ENCODE results near the gene CT47C1. TPM values are rescaled to one million over a fixed set of nuclear protein-coding genes. Genes with fewer than 3 reads are reported as not detected.

Gene CT47C1
- total and polyA plus RNA-seq, 10 of the 15 experiments (the other 5 are each of a cell fraction or from before 2014, with no cell fraction given), result not detected

DNA sequence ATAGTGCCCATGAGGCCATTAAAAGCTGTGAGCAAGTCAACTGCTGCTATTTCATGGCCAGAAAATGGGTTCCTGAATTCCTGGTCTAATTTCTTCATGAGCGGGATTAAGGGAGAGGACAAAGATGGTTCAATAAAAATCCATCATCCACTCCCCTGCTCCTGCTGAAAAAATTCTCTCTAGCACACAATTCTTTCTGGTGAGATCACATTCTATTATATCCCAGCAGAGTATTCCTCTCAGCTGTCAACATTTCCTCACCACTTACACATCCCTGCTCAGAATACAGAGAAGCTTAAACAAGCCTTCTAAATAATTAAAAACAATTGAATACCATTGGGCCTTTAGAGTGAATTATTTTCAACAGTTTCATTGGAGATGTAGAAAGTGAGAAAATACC lies 9.5 kb downstream of the CT47C1 start:
- ChIA-PET SMC1A (ENCODE audit: uncharacterized antibody, unreplicated experiment) (interaction anchor here (0.6 to 1.1 kb wide), 3 partner anchors 11 to 781 kb away, joined by 3 read pairs; no protein-coding TSS in a partner anchor), RAD21 (ENCODE audit: unreplicated experiment) (no interaction called here), POLR2A (no interaction called here), CTCF (interaction anchor here (0.8 to 1.6 kb wide), 2 partner anchors 16 to 36 kb away, joined by 3 read pairs; no protein-coding TSS in a partner anchor)
- Histone ChIP-seq H3K9me3 (replicated peaks; ENCODE audit: control insufficient read depth, insufficient read depth, low read length) (no peaks in the 10 kb centered on the region), H3K36me3 (ENCODE audit: control insufficient read depth in 2 of 2, insufficient read depth in 2 of 2, low read length in 1 of 2) (no peaks in the 10 kb centered on the region), H2AFZ (ENCODE audit: control insufficient read depth, low read depth, low read length) (no peak overlapping the region), H3K4me1 (ENCODE audit: control insufficient read depth, insufficient read depth, low read length) (no peaks in the 10 kb centered on the region), H4K20me1 (ENCODE audit: control insufficient read depth, insufficient read depth) (no peaks in the 10 kb centered on the region), H3K9ac (ENCODE audit: control insufficient read depth, insufficient read depth, low read length) (no peak overlapping the region), H3K4me2 (ENCODE audit: control insufficient read depth, insufficient read depth) (no peak overlapping the region), H3K27ac (ENCODE audit: control insufficient read depth, insufficient read depth) (no peak overlapping the region), H3K79me2 (ENCODE audit: control insufficient read depth, insufficient read depth, low read length) (no peaks in the 10 kb centered on the region), H3K4me3 (no peak overlapping the region), H3K27me3 (replicated peaks in 1 of 2; ENCODE audit: control insufficient read depth in 2 of 2, insufficient read depth in 2 of 2, low read length in 1 of 2) (no peaks in the 10 kb centered on the region; a peak in 1 of 4 replicates)
- FAIRE-seq (no peak), DNase-seq (ENCODE audit: low read depth, low spot score) (no peak), ATAC-seq (no peak)
- no peak for TF ChIP-seq SPI1 (IDR thresholded peaks at IDR 0.05; ENCODE audit: borderline replicate concordance, insufficient read depth, low read depth, low read length)
- TF ChIP-seq, protein P1, sequence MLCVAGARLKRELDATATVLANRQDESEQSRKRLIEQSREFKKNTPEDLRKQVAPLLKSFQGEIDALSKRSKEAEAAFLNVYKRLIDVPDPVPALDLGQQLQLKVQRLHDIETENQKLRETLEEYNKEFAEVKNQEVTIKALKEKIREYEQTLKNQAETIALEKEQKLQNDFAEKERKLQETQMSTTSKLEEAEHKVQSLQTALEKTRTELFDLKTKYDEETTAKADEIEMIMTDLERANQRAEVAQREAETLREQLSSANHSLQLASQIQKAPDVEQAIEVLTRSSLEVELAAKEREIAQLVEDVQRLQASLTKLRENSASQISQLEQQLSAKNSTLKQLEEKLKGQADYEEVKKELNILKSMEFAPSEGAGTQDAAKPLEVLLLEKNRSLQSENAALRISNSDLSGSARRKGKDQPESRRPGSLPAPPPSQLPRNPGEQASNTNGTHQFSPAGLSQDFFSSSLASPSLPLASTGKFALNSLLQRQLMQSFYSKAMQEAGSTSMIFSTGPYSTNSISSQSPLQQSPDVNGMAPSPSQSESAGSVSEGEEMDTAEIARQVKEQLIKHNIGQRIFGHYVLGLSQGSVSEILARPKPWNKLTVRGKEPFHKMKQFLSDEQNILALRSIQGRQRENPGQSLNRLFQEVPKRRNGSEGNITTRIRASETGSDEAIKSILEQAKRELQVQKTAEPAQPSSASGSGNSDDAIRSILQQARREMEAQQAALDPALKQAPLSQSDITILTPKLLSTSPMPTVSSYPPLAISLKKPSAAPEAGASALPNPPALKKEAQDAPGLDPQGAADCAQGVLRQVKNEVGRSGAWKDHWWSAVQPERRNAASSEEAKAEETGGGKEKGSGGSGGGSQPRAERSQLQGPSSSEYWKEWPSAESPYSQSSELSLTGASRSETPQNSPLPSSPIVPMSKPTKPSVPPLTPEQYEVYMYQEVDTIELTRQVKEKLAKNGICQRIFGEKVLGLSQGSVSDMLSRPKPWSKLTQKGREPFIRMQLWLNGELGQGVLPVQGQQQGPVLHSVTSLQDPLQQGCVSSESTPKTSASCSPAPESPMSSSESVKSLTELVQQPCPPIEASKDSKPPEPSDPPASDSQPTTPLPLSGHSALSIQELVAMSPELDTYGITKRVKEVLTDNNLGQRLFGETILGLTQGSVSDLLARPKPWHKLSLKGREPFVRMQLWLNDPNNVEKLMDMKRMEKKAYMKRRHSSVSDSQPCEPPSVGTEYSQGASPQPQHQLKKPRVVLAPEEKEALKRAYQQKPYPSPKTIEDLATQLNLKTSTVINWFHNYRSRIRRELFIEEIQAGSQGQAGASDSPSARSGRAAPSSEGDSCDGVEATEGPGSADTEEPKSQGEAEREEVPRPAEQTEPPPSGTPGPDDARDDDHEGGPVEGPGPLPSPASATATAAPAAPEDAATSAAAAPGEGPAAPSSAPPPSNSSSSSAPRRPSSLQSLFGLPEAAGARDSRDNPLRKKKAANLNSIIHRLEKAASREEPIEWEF (IDR thresholded peaks at IDR 0.05; ENCODE audit: insufficient replicate concordance, low read depth, low read length), result no peak
- TF ChIP-seq POLR2AphosphoS2 (IDR thresholded peaks at IDR 0.05; ENCODE audit: low read depth, low read length), result no peak
- TF ChIP-seq ETV6 (conservative IDR thresholded peaks at IDR 0.05 in 1 of 2, IDR thresholded peaks at IDR 0.05 in 1 of 2; ENCODE audit: borderline replicate concordance in 1 of 2, low read depth in 1 of 2), result no peak
- no peak for TF ChIP-seq ZNF24 (IDR thresholded peaks at IDR 0.05)
- TF ChIP-seq GATAD2B (conservative IDR thresholded peaks at IDR 0.05; ENCODE audit: low read depth), result no peak
- no peak for TF ChIP-seq JUNB (IDR thresholded peaks at IDR 0.05)
- TF ChIP-seq TCF7 (IDR thresholded peaks at IDR 0.05; ENCODE audit: borderline replicate concordance), result no peak
- no peak for TF ChIP-seq POLR2AphosphoS5 (IDR thresholded peaks at IDR 0.05; ENCODE audit: low read length)
- no peak for TF ChIP-seq MYB (IDR thresholded peaks at IDR 0.05; ENCODE audit: borderline replicate concordance, low read depth, low read length)
- in situ Hi-C loops (cut with MboI) (no loop called here), intact Hi-C loops (cut with micrococcal nuclease; ENCODE audit: unreplicated experiment) (no loop called here)
- 0% methylated on average over 1 of the region's 1 CpG for WGBS (ENCODE audit: insufficient coverage, insufficient replicate concordance, low lambda C conversion rate, missing lambda C conversion rate)
- BruUV-seq (replicated peaks), result no TSS peak
